Dermis microvascular lymphatic vessel endothelial cell (primary cell): ENCODE data around the gene CCDC57. TPM values are rescaled to one million over a fixed set of nuclear protein-coding genes. Genes with fewer than 3 reads are reported as not detected.
"Not testable (repeated sequence)": the region's sequence is repeated elsewhere in the genome, so short reads cannot be mapped to it uniquely, and the experiment has no call there.

Experiments
- DNase-seq, 2 donors: peaks; one replicate each; pipeline versions ENCODE4 v3.0.0 to v3.0.0-alpha.2; 2010; ENCODE audit warnings: low read depth in 2 of 2
- total RNA-seq: library from RNA; depleted of rRNA; stranded (reverse); fragments of >200 nt; gene quantifications from 2 replicates; pipeline ENCODE4 v1.2.1, GENCODE V29; 2014

CCDC57 gene
- total RNA-seq: 2.8 and 5.4 TPM in 2 replicates

GRCh38 chr17:82212331-82213250 is at the start of gene CCDC57:
TSS of gene CCDC57 (minus strand) at chr17:82212842. CDS start at chr17:82201944, 10,898 bp downstream.
- peak in 1 of 2 donors; percentile 82 for DNase-seq

GRCh38 chr17:82262344-82262743 is 49.7 kb upstream of the CCDC57 start:
- DNase-seq: no peak

- DNase-seq: not testable (repeated sequence)
Measured at GRCh38 chr17:82259972-82260961, 47.6 kb upstream of the CCDC57 start.

- DNase-seq: no peak
Measured at GRCh38 chr17:82258555-82258954, 45.9 kb upstream of the CCDC57 start.

GRCh38 chr17:82257473-82257872 is 44.8 kb upstream of the CCDC57 start:
- peak; percentile 32 to 61 for DNase-seq

- no peak for DNase-seq
Measured at GRCh38 chr17:82256242-82256885, 43.7 kb upstream of the CCDC57 start.

GRCh38 chr17:82255402-82255972 is 42.8 kb upstream of the CCDC57 start:
- DNase-seq: no peak

GRCh38 chr17:82254746-82255145 is 42.1 kb upstream of the CCDC57 start:
- not testable (repeated sequence) for DNase-seq

GRCh38 chr17:82254096-82254495 is 41.5 kb upstream of the CCDC57 start:
- DNase-seq: not testable (repeated sequence)

GRCh38 chr17:82253179-82253544 is 40.5 kb upstream of the CCDC57 start:
- DNase-seq: no peak

GRCh38 chr17:82252511-82253178 is 40.0 kb upstream of the CCDC57 start:
- DNase-seq: no peak

GRCh38 chr17:82250868-82251500 is 38.3 kb upstream of the CCDC57 start:
- no peak for DNase-seq

GRCh38 chr17:82249896-82250581 is 37.4 kb upstream of the CCDC57 start:
- DNase-seq: no peak

- DNase-seq: no peak
Measured at GRCh38 chr17:82248815-82249674, 36.4 kb upstream of the CCDC57 start.

GRCh38 chr17:82247856-82248671 is 35.4 kb upstream of the CCDC57 start:
- no peak for DNase-seq

- DNase-seq: no peak
Measured at GRCh38 chr17:82247182-82247823, 34.7 kb upstream of the CCDC57 start.
